GM10266 (cell line): Measurements from ENCODE around the gene EHMT1.

Experiments
- DNase-seq: peaks from one replicate; pipeline ENCODE4 v3.0.0; 2012; ENCODE audit errors: extremely low spot score
- CTCF ChIP-seq: IDR thresholded peaks from 2 replicates; pipeline ENCODE4 v1.5.1; 2012; ENCODE audit warnings: mild to moderate bottlenecking, low read depth; ENCODE audit not compliant: control insufficient read depth, insufficient read depth; ENCODE audit errors: missing control alignments

Gene EHMT1

DNA sequence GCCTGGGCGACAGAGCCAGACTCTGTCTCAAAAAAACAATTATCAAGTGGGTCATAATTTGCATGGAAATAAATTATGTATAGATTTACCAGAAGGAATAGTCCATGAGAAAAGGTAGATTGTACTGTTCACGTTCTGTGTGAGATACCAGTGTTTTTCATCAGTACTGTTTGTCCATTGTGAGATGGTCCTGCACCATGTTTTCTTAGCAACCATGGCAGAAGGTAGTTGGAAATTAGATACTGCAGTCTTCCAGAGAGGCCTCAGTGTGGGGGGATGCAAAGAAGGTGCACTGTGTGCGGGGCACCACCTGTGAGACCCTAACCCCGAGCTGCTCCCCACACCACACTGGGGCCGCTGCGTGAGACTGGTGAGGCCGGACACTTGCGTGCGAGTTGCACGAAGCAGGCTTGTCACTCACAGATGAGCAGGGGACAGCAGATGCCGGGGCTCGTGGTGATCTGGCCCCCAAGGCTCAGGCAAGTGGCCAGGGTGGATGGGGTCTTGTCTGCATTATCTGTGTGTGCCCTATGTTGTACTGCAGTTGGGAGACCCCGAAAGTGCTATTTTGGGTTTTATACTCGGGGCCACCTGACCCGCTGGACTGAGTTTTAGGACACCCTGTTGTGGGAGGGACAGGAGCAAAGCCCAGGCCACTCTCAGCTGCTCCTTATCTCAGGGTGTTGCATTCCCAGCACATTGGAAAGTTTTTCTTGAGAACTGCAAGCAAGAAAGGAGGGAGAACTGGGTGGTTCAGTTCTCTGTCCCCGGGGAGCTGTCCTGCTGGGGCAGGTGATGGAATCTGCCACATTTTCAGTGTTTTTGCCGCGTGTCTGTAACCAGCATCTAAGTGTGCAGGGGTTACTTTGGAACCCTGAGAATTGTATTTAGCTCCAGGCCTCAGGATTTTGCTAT, 61.9 kb downstream of the EHMT1 start:
- DNase-seq = no peak
- TF ChIP-seq CTCF = no peak

DNA sequence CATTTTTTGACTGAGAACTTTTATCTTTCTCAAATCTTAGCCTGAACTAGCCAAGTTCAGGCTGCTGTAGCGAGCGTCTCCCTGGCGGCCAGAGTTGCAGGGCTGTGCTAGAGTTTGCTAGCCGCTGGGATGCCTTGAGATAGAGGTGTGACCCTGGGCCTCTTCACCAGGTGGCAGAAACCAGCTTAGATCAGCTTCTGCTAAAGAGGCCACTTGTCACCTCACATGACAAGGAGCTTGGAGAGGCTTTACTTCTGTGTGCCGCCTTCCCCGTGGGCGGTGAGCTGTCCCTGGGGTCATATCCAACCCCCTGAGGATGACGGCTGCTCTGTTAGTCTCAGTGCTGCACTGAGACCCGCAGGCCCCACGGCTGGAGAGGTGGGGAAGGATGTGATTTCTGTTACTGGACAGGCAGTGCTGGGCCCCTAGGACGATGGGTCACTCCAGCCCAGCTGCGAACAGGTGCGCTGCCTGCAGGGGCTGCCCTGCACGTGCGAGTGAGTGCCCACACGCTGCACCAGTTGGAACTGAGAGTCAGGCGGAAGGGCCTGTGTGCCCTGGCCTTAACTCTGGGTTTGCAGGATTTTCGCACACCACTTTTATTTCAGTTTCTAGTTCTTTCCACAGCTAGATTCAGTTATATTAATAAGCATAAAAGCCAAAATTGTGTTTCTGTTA, 63.8 kb downstream of the EHMT1 start:
- TF ChIP-seq CTCF = no peak
- DNase-seq = no peak

- DNase-seq = no peak
- no peak for TF ChIP-seq CTCF
Observed at GRCh38 chr9:137683262-137683864, 64.6 kb downstream of the EHMT1 start.

- no peak for DNase-seq
- TF ChIP-seq CTCF = no peak
Observed at GRCh38 chr9:137685035-137685740, 66.4 kb downstream of the EHMT1 start.

GRCh38 chr9:137685741-137686420, 67.1 kb downstream of the EHMT1 start:
- TF ChIP-seq CTCF = no peak
- no peak for DNase-seq

DNA sequence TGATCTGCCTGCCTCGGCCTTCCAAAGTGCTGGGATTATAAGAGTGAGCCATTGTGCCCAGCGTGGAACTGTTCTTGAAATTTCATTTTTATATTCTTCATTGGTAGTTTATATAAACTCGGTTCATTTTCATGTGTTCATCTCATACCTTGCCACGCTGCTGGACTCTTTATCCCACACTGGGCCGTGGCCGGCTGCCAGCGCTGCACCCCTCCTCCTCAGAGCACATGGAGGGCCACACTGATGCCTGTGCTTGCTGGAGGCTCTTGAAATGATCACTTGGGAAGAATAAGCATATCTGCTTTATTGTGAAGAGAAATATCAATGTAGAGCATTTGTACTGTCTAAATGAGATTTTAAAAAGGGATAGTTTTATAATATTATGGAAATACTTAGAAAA, 69.5 kb downstream of the EHMT1 start:
- no peak for DNase-seq
- no peak for TF ChIP-seq CTCF
